ENCODE data around the gene PHC3. TPM values are rescaled to one million over a fixed set of nuclear protein-coding genes. Genes with fewer than 3 reads are reported as not detected.

The PHC3 gene
- polyA plus RNA-seq, 2 of the 4 experiments (the other 2 are of a cell fraction), result 10.8 to 49.1 TPM

- TF ChIP-seq BHLHE40 (IDR thresholded peaks at IDR 0.05; ENCODE audit: low read depth, low read length), result no peak
- TF ChIP-seq HOXA7 (CRISPR knock-in tag; IDR thresholded peaks at IDR 0.05), result no peak
Measured at GRCh38 chr3:170151536-170151935, 30.0 kb downstream of the PHC3 start (continued).

- CTCF ChIA-PET, result interaction anchor here (1.0 kb wide), 1 partner anchor 17 kb away, joined by 3 read pairs; no protein-coding TSS in a partner anchor
- H3K4me2 ChIP-seq, result no peak overlapping the region
- POLR2A ChIA-PET, result no interaction called here
Measured at GRCh38 chr3:170149016-170149415, 32.5 kb downstream of the PHC3 start.

GRCh38 chr3:170145278-170145677 is 36.3 kb downstream of the PHC3 start:
- FAIRE-seq (no peak), DNase-seq (ENCODE audit: low read depth in 1 of 2, low spot score in 1 of 2) (no peak), ATAC-seq (no peak)
- 97% methylated on average over 4 of the region's 4 CpGs for WGBS (ENCODE audit: missing lambda C conversion rate)
- ChIA-PET CTCF (no interaction called here), POLR2A (no interaction called here)
- no peak overlapping the region for H3K4me3 ChIP-seq
- H3K4me1 ChIP-seq, result peaks cover 16% of the 10 kb centered on the region; the same call in 2 of the 3 replicates
- no peak overlapping the region for H3K4me2 ChIP-seq
- TF ChIP-seq HES2 (IDR thresholded peaks at IDR 0.05) (no peak), SREBF2 (IDR thresholded peaks at IDR 0.05) (no peak), MAZ (IDR thresholded peaks at IDR 0.05; ENCODE audit: borderline replicate concordance, low read depth, low read length) (no peak), NFE2L2 (conservative IDR thresholded peaks at IDR 0.05; ENCODE audit: low read length) (no peak), EHF (CRISPR knock-in tag; IDR thresholded peaks at IDR 0.05) (no peak), PBX3 (IDR thresholded peaks at IDR 0.05) (no peak), ELK1 (IDR thresholded peaks at IDR 0.05; ENCODE audit: low read depth, low read length) (no peak), FOSL2 (IDR thresholded peaks at IDR 0.05) (no peak), FOSL2 (CRISPR knock-in tag; IDR thresholded peaks at IDR 0.05) (no peak), CBX8 (IDR thresholded peaks at IDR 0.05) (no peak), ZC3H11A (IDR thresholded peaks at IDR 0.05) (no peak), KDM5A (IDR thresholded peaks at IDR 0.05) (no peak), MAX (IDR thresholded peaks at IDR 0.05) (no peak), HOXB13 (CRISPR knock-in tag; IDR thresholded peaks at IDR 0.05; ENCODE audit: low read depth) (no peak), TP53 (CRISPR knock-in tag; IDR thresholded peaks at IDR 0.05) (no peak), POLR2A (IDR thresholded peaks at IDR 0.05; ENCODE audit: low read length) (no peak), CEBPB (IDR thresholded peaks at IDR 0.05) (no peak)
- no peak overlapping the region for H3K27ac ChIP-seq
- H3K9me3 ChIP-seq, result no peaks in the 10 kb centered on the region

More at GRCh38 chr3:170149016-170149415, 32.5 kb downstream of the PHC3 start:
- FAIRE-seq (no peak), ATAC-seq (no peak), DNase-seq (ENCODE audit: low read depth in 1 of 2, low spot score in 1 of 2) (no peak)
- Histone ChIP-seq H3K9me3 (no peaks in the 10 kb centered on the region), H3K4me3 (no peak overlapping the region), H3K27ac (no peak overlapping the region), H3K4me1 (peaks cover 12% of the 10 kb centered on the region; the same call in 2 of the 3 replicates)
- TF ChIP-seq HDAC2 (IDR thresholded peaks at IDR 0.05), result no peak
- no peak for TF ChIP-seq RFX5 (IDR thresholded peaks at IDR 0.05)
- no peak for TF ChIP-seq FOSB (CRISPR knock-in tag; IDR thresholded peaks at IDR 0.05)
- no peak for TF ChIP-seq NR3C1 (IDR thresholded peaks at IDR 0.05)
- TF ChIP-seq EHMT2 (IDR thresholded peaks at IDR 0.05; ENCODE audit: low read depth), result no peak
- no peak for TF ChIP-seq CHD2 (IDR thresholded peaks at IDR 0.05; ENCODE audit: low read length, partially characterized antibody)
- TF ChIP-seq ATOH8 (CRISPR knock-in tag; IDR thresholded peaks at IDR 0.05; ENCODE audit: low read depth), result no peak
- TF ChIP-seq MAZ (IDR thresholded peaks at IDR 0.05; ENCODE audit: borderline replicate concordance, low read depth, low read length), result no peak
- TF ChIP-seq KDM5A (IDR thresholded peaks at IDR 0.05), result no peak
- no peak for TF ChIP-seq ZC3H11A (IDR thresholded peaks at IDR 0.05)
- TF ChIP-seq ESRRA (IDR thresholded peaks at IDR 0.05; ENCODE audit: borderline replicate concordance, low read length), result no peak
- TF ChIP-seq HES2 (IDR thresholded peaks at IDR 0.05), result no peak
- no peak for TF ChIP-seq RNF2 (IDR thresholded peaks at IDR 0.05; ENCODE audit: borderline replicate concordance, low read depth)
- TF ChIP-seq MYC (IDR thresholded peaks at IDR 0.05; ENCODE audit: borderline replicate concordance, low read length), result no peak
- TF ChIP-seq SREBF2 (IDR thresholded peaks at IDR 0.05), result no peak
- 95% methylated on average over 5 of the region's 5 CpGs for WGBS (ENCODE audit: missing lambda C conversion rate)

All from A549 (cell line).